ENCODE results near the gene PPP2R3A.
"Not testable (repeated sequence)": the region's sequence is repeated elsewhere in the genome, so short reads cannot be mapped to it uniquely, and the experiment has no call there.

The PPP2R3A gene

DNA sequence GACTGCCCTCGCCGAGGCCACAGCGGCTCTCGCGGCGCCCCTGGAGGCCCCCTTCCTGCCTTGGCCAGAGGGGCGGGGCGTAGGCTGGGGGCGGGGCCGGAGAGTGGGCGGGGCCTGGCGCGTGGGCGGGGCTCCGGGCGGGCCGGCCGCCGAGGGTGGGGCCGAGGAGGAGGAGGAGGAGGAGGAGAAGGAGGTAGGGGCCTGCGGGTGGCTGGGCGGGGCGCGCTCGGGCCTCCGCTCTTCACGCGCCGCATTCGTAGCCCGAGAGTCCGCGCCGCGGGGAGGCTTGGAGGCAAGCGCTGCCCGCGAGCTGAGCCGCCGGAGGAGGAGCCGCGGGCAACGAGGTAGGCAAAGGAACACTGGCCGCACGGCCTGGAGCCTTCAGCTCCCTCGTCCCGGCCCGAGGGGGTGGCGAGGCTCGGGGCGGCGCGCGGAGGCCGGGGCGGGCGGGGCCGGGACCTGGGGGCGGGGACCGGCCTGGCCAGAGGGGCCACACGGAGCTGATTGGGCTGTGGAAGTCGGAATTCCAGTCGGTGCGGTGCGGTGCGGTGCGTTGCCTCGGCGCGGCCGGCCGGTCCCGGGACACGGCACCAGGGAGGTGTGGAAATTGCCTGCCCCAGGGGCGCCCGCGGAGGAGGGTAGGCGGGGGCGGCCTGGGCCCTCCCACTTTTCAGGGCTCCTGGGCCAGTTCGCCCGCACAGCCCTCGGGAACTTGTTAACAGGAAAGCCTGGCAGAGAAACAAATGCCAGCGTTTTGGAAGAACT is at the start of gene PPP2R3A:
Gene PPP2R3A (plus strand): TSS at position 223 of the 765 bp plus-strand sequence. CDS start 35,771 bp downstream, outside the sequence.
- DNase-seq (ENCODE audit: low read depth): peak; percentile 84

- DNase-seq (ENCODE audit: low read depth): no peak
These were observed 49.2 kb upstream of the PPP2R3A start for GRCh38 chr3:135916310-135916709.

DNA sequence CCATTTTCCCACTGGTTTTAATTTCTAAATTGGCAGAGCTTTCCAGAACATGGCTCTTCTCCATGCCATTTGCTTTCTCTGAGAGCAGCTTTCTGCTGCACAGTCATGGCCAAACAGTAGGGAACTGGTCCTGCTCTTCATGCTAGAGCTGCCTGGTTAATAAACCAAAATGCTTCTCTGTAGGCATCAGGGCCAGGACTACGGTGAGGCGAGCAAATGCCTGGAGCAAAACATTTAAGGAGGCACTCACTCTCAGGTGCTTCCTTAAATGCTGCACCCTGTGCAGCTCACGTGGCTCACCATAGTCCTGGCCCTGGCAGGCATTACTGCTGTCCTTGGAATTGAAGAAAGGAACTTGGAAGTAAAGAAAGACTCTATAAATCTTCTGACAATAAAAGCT is 48.5 kb upstream of the PPP2R3A start:
- no peak for DNase-seq (ENCODE audit: low read depth)

- no peak for DNase-seq (ENCODE audit: low read depth)
These were observed 47.5 kb upstream of the PPP2R3A start for GRCh38 chr3:135917927-135918597.

DNA sequence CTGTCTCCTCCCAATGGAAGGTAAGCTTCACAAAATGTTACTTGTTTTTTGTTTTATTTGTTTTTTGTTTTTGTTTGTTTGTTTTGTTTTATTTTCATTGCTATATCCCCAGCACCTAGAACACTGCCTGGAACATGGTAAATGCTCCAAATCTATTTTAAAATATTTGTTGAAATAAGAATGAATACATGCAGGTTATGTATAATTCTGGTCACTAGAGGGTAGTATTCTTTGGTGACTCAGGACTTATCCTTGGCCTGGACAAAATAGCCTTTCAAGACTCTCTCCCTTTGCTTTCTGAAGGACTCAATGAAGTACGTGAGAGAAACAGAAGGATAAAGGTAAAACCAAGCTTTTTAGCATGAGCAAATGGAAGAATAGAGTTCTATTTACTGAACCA is 46.9 kb upstream of the PPP2R3A start:
- peak; percentile 56 for DNase-seq (ENCODE audit: low read depth)

GRCh38 chr3:135920275-135920674 is 45.3 kb upstream of the PPP2R3A start:
- DNase-seq (ENCODE audit: low read depth): no peak

GRCh38 chr3:135922903-135923250 is 42.7 kb upstream of the PPP2R3A start:
- DNase-seq (ENCODE audit: low read depth): no peak

GRCh38 chr3:135924506-135924905 is 41.0 kb upstream of the PPP2R3A start:
- DNase-seq (ENCODE audit: low read depth): no peak

- no peak for DNase-seq (ENCODE audit: low read depth)
These were observed 38.9 kb upstream of the PPP2R3A start for GRCh38 chr3:135926664-135927063.

DNA sequence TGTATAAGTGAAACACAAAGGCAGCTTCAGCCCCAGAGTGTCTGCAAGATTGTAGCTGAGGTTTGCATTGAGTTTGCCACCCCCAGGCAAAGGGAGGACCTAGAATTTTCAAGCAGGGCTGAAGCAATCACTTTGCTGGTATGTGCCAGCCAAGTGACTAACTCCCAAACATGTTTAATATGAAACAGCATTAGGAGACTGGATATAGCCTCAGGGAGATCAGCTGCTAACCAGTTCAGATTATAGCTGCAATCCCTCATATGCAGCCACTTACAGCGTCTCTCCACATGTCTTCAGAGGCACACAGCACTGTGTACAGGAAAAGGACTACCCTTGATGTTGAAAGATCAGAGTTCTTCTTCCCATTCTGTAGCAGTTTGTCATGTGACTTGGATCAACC is 38.4 kb upstream of the PPP2R3A start:
- no peak for DNase-seq (ENCODE audit: low read depth)

DNA sequence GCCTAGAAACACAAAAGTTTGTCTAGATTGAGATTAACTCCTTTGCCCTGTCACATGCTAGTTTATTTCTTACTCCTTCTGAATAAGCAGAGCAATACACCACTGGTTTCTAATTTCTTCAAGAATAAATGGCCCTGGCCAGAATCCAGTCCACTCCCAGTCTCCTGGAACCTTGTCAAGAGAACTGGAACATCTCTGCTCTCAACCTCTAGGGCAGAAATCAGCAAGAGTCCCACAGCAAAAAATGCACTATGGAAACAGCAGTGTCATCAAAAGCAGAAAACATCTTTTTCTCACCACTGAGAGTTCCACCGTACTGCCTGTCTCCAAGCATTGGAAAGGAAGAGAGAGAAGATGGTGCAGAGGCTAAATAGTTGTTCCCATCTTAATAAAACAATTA is 35.9 kb upstream of the PPP2R3A start:
- peak; percentile 45 for DNase-seq (ENCODE audit: low read depth)

GRCh38 chr3:135930255-135930654 is 35.3 kb upstream of the PPP2R3A start:
- no peak for DNase-seq (ENCODE audit: low read depth)

GRCh38 chr3:135935171-135935570 is 30.4 kb upstream of the PPP2R3A start:
- not testable (repeated sequence) for DNase-seq (ENCODE audit: low read depth)

DNA sequence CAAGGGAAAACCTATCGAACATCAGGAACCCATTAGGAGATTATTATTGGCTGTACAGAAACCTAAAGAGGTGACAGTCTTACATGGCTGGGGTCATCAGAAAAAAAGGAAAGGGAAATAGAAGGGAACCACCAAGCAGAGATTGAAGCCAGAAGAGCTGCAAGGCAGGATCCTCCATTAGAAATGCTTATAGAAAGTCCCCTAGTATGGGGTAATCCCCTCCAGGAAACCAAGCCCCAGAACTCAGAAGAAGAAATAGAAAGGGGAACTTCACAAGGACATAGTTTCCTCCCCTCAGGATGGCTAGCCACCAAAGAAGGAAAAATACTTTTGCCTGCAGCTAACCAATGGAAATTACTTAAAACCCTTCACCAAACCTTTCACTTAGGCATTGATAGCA is 27.8 kb upstream of the PPP2R3A start:
- not testable (repeated sequence) for DNase-seq (ENCODE audit: low read depth)

DNA sequence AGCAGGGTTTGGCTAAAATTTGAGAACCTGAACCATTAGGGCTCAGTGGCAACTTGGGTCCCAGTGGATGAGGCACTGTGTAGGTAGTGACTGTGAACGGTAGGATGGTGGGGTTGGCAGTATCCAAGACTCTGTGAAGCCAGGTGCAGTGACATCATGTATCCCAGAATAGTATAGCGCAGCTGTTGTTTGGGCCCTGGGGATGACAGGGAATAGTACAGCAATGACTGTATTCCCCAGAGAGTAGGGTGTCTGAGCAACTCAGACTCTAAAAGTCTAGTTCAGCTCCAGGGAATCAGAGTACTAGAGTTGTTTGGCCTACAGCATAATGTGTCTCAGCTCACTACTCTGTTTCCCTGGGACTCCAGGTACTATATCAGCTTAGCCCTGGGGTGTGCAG is 20.7 kb upstream of the PPP2R3A start:
- DNase-seq (ENCODE audit: low read depth): no peak

- DNase-seq (ENCODE audit: low read depth): no peak
These were observed 14.6 kb upstream of the PPP2R3A start for GRCh38 chr3:135950941-135951340.

DNA sequence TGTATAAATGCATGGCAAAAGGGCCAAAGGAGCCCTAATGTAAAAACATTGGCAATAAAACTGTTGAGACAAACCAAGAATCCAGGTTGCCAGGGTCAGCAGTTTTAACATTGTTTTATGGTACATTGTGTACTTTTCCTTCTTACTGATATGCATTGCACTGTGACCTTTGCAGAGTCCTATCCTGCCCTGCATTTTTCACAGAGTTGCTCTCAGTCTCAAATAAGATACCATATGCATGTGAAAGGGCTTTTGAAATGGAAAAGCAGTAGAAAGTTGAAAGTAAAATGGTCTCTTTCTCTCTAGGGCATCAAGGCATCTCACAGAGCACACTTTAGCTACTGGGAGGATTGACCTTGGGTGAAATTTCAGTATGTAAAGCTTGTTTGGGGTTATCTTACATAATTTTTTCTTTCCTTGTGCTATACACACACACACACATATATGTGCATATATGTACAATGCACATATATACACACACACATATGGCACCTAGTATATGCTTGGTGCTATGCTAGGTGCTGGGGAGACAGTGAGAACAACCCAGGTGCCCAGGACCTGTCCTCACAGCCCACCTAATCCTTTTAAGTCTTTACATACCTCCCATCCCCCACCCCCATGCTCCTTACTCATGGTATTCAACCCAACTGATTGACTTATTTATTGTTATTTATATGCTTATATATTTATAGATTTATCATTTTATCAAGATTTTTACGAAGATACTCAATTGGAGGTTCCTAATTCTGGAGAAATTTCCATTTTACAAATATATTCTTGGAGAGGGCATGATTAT is 1.2 kb upstream of the PPP2R3A start:
- no peak for DNase-seq (ENCODE audit: low read depth)

DNA sequence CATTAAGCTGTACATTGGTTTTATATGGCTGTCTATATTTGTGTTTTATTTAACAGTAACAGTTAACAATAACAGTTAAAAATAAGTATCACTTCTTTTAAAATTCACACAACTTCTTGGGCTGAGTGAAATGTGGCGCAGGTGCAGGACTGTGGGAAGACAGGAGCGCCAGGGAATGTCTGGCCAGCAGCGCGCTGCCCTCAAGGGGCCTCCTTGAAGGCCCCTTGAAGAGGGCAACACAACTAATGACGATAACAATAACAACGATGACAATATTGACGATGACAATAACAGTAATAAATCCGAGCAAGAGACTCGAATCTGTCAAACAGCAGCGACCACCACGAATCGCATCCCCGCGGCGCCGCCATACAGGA is 411 bp upstream of the PPP2R3A start:
- peak; percentile 47 for DNase-seq (ENCODE audit: low read depth)

- no peak for DNase-seq (ENCODE audit: low read depth)
These were observed 888 bp downstream of the PPP2R3A start for GRCh38 chr3:135966271-135966961.

DNA sequence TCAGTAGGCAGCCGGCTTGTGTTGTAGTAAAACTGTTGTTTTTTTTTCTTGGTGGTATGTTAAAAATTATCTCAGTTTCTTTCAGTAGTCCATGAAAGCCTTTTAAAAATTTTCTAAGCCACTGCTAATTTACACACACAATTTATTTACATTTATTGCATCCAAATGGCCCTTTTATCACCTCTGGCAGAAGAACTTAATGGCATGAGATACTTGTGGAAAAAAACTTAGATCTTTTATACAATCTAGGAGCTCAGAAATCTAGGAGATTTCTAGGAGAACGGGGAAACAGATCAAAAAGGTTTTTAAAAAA is 1.4 kb downstream of the PPP2R3A start:
- DNase-seq (ENCODE audit: low read depth): no peak

DNA sequence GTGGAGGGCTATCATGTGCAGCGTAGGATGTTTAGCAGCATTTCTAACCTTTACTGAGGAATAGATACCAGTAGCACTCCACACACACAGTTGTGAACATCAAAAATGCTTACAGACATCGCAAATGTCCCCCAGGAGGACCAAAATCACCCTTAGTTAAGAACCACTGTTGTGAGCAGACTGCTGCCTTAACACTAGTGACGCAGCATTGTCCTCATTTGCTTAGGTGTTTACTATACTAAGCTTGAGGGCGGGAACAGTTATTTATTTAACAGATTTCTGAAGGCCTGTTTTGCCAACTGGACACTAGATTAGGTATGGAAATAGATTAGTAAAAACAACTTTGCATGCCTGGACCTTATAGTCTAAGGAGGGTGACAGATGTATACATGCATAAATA is 2.3 kb downstream of the PPP2R3A start:
- DNase-seq (ENCODE audit: low read depth): no peak

- DNase-seq (ENCODE audit: low read depth): no peak
These were observed 5.1 kb downstream of the PPP2R3A start for GRCh38 chr3:135970506-135971116.
